ENCODE data around the gene GTF3C1. TPM values are rescaled to one million over a fixed set of nuclear protein-coding genes. Genes with fewer than 3 reads are reported as not detected.

The GTF3C1 gene
- total and polyA plus RNA-seq, 3 donors from 2014 or later = 85.7 to 154 (median 129) TPM

GRCh38 chr16:27452569-27453493 is 96.9 kb downstream of the GTF3C1 start:
- H3K36me3 ChIP-seq (ENCODE audit: low read depth, missing control alignments) = no peaks in the 10 kb centered on the region
- no peaks in the 10 kb centered on the region for H3K9me3 ChIP-seq
- H3K27me3 ChIP-seq = no peaks in the 10 kb centered on the region
- no peak overlapping the region for H3K4me3 ChIP-seq
- H3K27ac ChIP-seq = no peak overlapping the region
- TF ChIP-seq CTCF (IDR thresholded peaks at IDR 0.05) (no peak), POLR2A (IDR thresholded peaks at IDR 0.05) (no peak)
- intact Hi-C loops (cut with DNase I; ENCODE audit: low total_unique reads) = loop anchor here (10.0 kb wide), 1 partner anchor 278 kb away; no protein-coding TSS in a partner anchor
- no peaks in the 10 kb centered on the region for H3K4me1 ChIP-seq
- DNase-seq = no peak
- WGBS, 2 donors = 85 to 86% methylated on average over 16 of the region's 16 CpGs

GRCh38 chr16:27450196-27450549 is 99.5 kb downstream of the GTF3C1 start:
- Histone ChIP-seq H3K4me1 (no peaks in the 10 kb centered on the region), H3K27ac (no peak overlapping the region), H3K9me3 (no peaks in the 10 kb centered on the region), H3K27me3 (no peaks in the 10 kb centered on the region), H3K4me3 (no peak overlapping the region), H3K36me3 (ENCODE audit: low read depth, missing control alignments) (no peaks in the 10 kb centered on the region)
- no peak for TF ChIP-seq POLR2A (IDR thresholded peaks at IDR 0.05)
- WGBS, 2 donors = 28 to 53% methylated on average over 5 of the region's 5 CpGs
- DNase-seq = no peak
- intact Hi-C loops (cut with DNase I; ENCODE audit: low total_unique reads) = loop anchor here (10.0 kb wide), 1 partner anchor 275 kb away; no protein-coding TSS in a partner anchor

GRCh38 chr16:27449434-27450195 is 100.1 kb downstream of the GTF3C1 start:
- TF ChIP-seq CTCF (IDR thresholded peaks at IDR 0.05) (no peak), POLR2A (IDR thresholded peaks at IDR 0.05) (no peak)
- Histone ChIP-seq H3K4me1 (no peaks in the 10 kb centered on the region), H3K27me3 (no peaks in the 10 kb centered on the region), H3K36me3 (ENCODE audit: low read depth, missing control alignments) (no peaks in the 10 kb centered on the region), H3K27ac (no peak overlapping the region), H3K4me3 (no peak overlapping the region), H3K9me3 (no peaks in the 10 kb centered on the region)
- intact Hi-C loops (cut with DNase I; ENCODE audit: low total_unique reads) = loop anchor here (10.0 kb wide), 1 partner anchor 275 kb away; no protein-coding TSS in a partner anchor
- DNase-seq = no peak
- WGBS, 2 donors = 33 to 47% methylated on average over 21 to 31 of the region's 31 CpGs

- WGBS, 2 donors = 90% methylated on average over 18 of the region's 19 CpGs; no CpG with 5 or more reads in 1 of the 2 donors
- Histone ChIP-seq H3K9me3 (no peaks in the 10 kb centered on the region), H3K27ac (no peak overlapping the region), H3K4me1 (no peaks in the 10 kb centered on the region), H3K27me3 (no peaks in the 10 kb centered on the region), H3K36me3 (ENCODE audit: low read depth, missing control alignments) (no peaks in the 10 kb centered on the region), H3K4me3 (no peak overlapping the region)
- no peak for TF ChIP-seq CTCF (IDR thresholded peaks at IDR 0.05)
- no peak for TF ChIP-seq POLR2A (IDR thresholded peaks at IDR 0.05)
- no peak for DNase-seq
- intact Hi-C loops (cut with DNase I; ENCODE audit: low total_unique reads) = no loop called here
Observed at GRCh38 chr16:27448532-27449433, 100.9 kb downstream of the GTF3C1 start.
